Karpas-422 (cell line): ENCODE measurements around the gene PYHIN1. TPM values are rescaled to one million over a fixed set of nuclear protein-coding genes. Genes with fewer than 3 reads are reported as not detected.
A peak's percentile ranks its signal among the peaks of the same experiment; 100 is the strongest.
"Not testable (repeated sequence)": the region's sequence is repeated elsewhere in the genome, so short reads cannot be mapped to it uniquely, and the experiment has no call there.

Experiments used
- DNase-seq: peaks from one replicate; pipeline ENCODE4 v3.0.0-alpha.2; 2015
- H2AFZ ChIP-seq: fragments of 200-600 bp; sonication (generic); 2 replicates; pipeline ENCODE4 v1.6.1; 2014; ENCODE audit warnings: antibody characterized with exemption, low read length, mixed read lengths
- H3K27ac ChIP-seq: fragments of 200-600 bp; sonication (generic); 2 replicates; pipeline ENCODE4 v1.5.1; 2014; ENCODE audit warnings: mild to moderate bottlenecking, low read length, moderate library complexity
- H3K27me3 ChIP-seq: fragments of 200-600 bp; sonication (generic); 2 replicates; pipeline ENCODE4 v1.6.1; 2014; ENCODE audit warnings: low read length, mixed read lengths
- H3K36me3 ChIP-seq: fragments of 200-600 bp; sonication (generic); 2 replicates; pipeline ENCODE4 v1.6.1; 2014; ENCODE audit warnings: low read length, mixed read lengths; ENCODE audit not compliant: insufficient read depth
- H3K4me1 ChIP-seq: fragments of 200-600 bp; sonication (generic); 2 replicates; pipeline ENCODE4 v1.6.1; 2014; ENCODE audit warnings: mild to moderate bottlenecking, low read length, mixed read lengths
- H3K4me2 ChIP-seq: fragments of 200-600 bp; sonication (generic); 2 replicates; pipeline ENCODE4 v1.6.1; 2014; ENCODE audit warnings: low read length, low read depth, mild to moderate bottlenecking; ENCODE audit not compliant: poor library complexity, severe bottlenecking
- H3K4me3 ChIP-seq: fragments of 200-600 bp; sonication (generic); 2 replicates; pipeline ENCODE4 v1.5.1; 2014; ENCODE audit warnings: mild to moderate bottlenecking, antibody characterized with exemption, low read length, mixed read lengths
- H3K79me2 ChIP-seq: fragments of 200-600 bp; sonication (generic); 2 replicates; pipeline ENCODE4 v1.6.1; 2014; ENCODE audit warnings: mild to moderate bottlenecking, low read length, mixed read lengths
- H3K9ac ChIP-seq: fragments of 200-600 bp; sonication (generic); 2 replicates; pipeline ENCODE4 v1.6.0; 2014; ENCODE audit warnings: low read length
- H3K9me2 ChIP-seq: fragments of 200-600 bp; sonication (generic), shearing (Covaris generic); replicated peaks from 2 replicates; pipeline ENCODE4 v1.6.0; 2014; ENCODE audit warnings: mild to moderate bottlenecking, low read length, moderate library complexity; ENCODE audit not compliant: insufficient read depth
- H3K9me3 ChIP-seq: fragments of 300-700, 200-600 bp; sonication (generic); 2 replicates; pipeline ENCODE4 v1.6.1; 2014; ENCODE audit warnings: low read length, mixed read lengths
- H4K20me1 ChIP-seq: fragments of 200-600 bp; sonication (generic); 2 replicates; pipeline ENCODE4 v1.6.1; 2014; ENCODE audit warnings: mild to moderate bottlenecking, antibody characterized with exemption, low read length, low read depth; ENCODE audit not compliant: insufficient read depth
- total RNA-seq: library from RNA; depleted of rRNA; stranded (reverse); fragments of >200 nt; shearing (Covaris generic); gene quantifications from 2 replicates; pipeline ENCODE4 v1.2.3, GENCODE V29; 2014; ENCODE audit warnings: low replicate concordance

PYHIN1 gene
- total RNA-seq, 1 experiment from 2014 or later = not detected

DNA sequence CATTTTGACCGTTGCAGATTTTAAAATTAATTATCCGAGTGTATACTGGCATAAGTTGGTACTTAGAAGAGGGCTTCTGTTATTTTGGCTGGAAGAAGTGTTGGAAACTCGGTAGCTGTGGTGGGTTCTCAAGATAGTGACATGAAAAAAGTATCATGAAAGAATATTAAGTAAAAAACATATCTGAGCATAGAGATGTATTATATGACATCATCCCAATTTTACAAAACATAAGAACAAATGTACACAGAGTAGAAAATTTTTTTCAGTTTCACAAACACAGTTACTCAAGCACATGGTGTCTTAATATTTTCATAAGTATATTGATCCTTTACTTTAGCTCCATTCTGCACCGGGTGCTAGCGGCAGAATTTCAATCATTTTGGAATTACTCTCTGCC is 79.0 kb downstream of the PYHIN1 start:
- H3K27me3 ChIP-seq = no peaks in the 10 kb centered on the region
- peak overlapping the region; percentile 66 for H3K4me3 ChIP-seq
- peak overlapping the region; percentile 57; the same call in 1 of the 2 replicates for H2AFZ ChIP-seq
- H3K4me1 ChIP-seq = peaks cover 24% of the 10 kb centered on the region
- H3K79me2 ChIP-seq = peaks cover 3% of the 10 kb centered on the region; the same call in 1 of the 2 replicates
- H3K4me2 ChIP-seq = peak overlapping the region; percentile 66
- no peaks in the 10 kb centered on the region for H4K20me1 ChIP-seq
- no peaks in the 10 kb centered on the region for H3K9me3 ChIP-seq
- DNase-seq = no peak
- no peaks in the 10 kb centered on the region for H3K9me2 ChIP-seq
- peak overlapping the region; percentile 50 for H3K27ac ChIP-seq
- no peaks in the 10 kb centered on the region for H3K36me3 ChIP-seq
- H3K9ac ChIP-seq = peak overlapping the region; percentile 57

DNA sequence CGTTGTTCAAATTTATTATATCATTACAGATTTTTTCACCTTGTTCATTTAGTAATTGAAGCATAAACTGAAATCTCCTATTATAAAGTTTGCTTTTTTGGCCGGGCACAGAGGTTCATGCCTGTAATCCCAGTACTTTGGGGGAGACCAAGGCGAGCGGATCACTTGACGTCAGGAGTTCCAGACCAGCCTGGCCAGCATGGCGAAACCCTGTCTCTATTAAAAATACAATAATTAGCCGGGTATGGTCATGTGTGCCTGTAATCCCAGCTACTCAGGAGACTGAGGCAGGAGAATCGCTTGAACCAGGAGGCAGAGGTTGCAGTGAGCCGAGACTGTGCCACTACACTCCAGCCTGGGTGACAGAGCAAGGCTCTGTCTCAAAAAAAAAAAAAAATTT is 79.6 kb downstream of the PYHIN1 start:
- H3K27me3 ChIP-seq, H2AFZ ChIP-seq, H3K79me2 ChIP-seq, H4K20me1 ChIP-seq, H3K9me3 ChIP-seq, H3K36me3 ChIP-seq, H3K9me2 ChIP-seq, DNase-seq: not testable (repeated sequence)
- Histone ChIP-seq H3K4me2 (peak overlapping the region; percentile 66), H3K9ac (peak overlapping the region; percentile 57), H3K27ac (peak overlapping the region; percentile 50), H3K4me1 (peaks cover 24% of the 10 kb centered on the region), H3K4me3 (peak overlapping the region; percentile 66)

DNA sequence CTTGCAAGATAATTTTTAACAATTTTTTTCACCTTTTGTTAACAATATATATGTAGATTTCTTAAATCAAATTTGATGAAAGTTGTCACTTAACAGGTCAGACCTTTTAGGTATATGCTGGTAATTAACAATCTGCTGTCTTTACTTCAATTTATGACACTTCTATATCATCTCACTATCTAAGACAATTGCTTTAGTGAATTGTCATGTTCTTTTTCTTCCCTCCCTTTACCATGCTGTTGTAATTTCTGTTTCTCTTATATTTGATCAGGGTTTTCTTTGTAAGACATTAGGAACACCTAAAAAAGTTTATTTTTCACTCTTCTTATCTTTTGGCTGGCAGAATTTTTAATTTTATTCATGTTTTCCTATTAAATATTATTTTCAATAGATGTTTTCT is 80.4 kb downstream of the PYHIN1 start:
- H3K36me3 ChIP-seq = no peaks in the 10 kb centered on the region
- peaks cover 3% of the 10 kb centered on the region; the same call in 1 of the 2 replicates for H3K79me2 ChIP-seq
- H3K27ac ChIP-seq = peak overlapping the region; percentile 24; the same call in 1 of the 2 replicates
- H3K9me2 ChIP-seq = no peaks in the 10 kb centered on the region
- peaks cover 24% of the 10 kb centered on the region for H3K4me1 ChIP-seq
- H3K9ac ChIP-seq = peak overlapping the region; percentile 34; the same call in 1 of the 2 replicates
- no peaks in the 10 kb centered on the region for H3K9me3 ChIP-seq
- H2AFZ ChIP-seq = no peak overlapping the region
- H4K20me1 ChIP-seq = no peaks in the 10 kb centered on the region
- peak overlapping the region; percentile 66 for H3K4me2 ChIP-seq
- H3K27me3 ChIP-seq = no peaks in the 10 kb centered on the region
- peak overlapping the region; percentile 27; the same call in 1 of the 2 replicates for H3K4me3 ChIP-seq
- DNase-seq = no peak

DNA sequence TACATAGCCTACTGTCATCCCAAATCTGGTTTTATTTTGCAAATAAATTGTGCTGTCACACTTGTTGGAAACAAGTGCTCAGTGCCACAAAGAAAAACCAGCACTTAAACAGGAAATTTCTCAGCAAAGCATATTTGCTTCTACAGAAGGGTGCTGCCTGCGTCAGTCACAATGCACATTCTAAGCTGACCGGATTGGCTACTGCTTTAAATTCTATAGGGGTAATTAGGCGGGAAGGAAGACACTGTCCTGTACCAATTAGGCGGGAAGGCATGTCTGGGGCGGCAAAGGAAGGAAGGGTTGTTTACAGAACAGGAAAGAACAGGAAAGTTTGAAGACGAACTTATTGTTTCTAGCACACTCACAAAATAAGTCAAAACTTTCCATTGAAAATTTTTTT is 81.1 kb downstream of the PYHIN1 start:
- Histone ChIP-seq H3K79me2 (peaks cover 3% of the 10 kb centered on the region; the same call in 1 of the 2 replicates), H3K4me2 (peak overlapping the region; percentile 66), H3K4me1 (peaks cover 24% of the 10 kb centered on the region), H3K27ac (peak overlapping the region; percentile 24; the same call in 1 of the 2 replicates), H3K9me2 (no peaks in the 10 kb centered on the region), H2AFZ (no peak overlapping the region), H3K9ac (peak overlapping the region; percentile 17; the same call in 1 of the 2 replicates), H3K9me3 (no peaks in the 10 kb centered on the region), H3K4me3 (peak overlapping the region; percentile 24; the same call in 1 of the 2 replicates), H3K27me3 (no peaks in the 10 kb centered on the region), H3K36me3 (no peaks in the 10 kb centered on the region), H4K20me1 (no peaks in the 10 kb centered on the region)
- DNase-seq = peak; percentile 49

DNA sequence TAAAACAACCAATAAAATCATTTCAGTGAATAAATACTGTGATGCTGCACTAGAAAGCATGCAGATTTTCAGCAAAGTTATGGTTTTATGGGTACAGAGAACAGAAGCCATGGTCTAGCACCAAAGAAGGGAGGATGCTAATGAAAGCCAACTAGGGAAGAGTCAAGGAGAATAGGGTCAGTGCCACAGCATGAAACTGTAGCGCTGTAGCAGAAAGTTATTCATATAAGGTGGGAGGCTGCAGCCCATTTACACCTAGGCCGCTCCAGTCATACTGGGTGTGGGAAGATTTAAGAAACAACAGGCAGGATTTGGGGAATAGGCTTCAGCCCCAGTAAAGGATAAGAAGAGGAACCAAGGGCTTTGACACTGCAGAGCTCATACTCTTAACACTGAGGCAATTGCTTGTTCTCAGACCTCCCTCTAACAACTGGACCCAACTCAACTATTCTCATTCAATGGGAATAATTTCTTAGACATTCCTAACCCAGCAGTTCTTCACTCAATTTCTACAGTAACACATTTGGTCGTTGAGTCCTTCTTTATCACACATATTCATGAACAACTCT is 82.7 kb downstream of the PYHIN1 start:
- no peaks in the 10 kb centered on the region for H3K9me2 ChIP-seq
- no peak for DNase-seq
- H3K36me3 ChIP-seq = no peaks in the 10 kb centered on the region
- H3K27ac ChIP-seq = no peak overlapping the region
- no peak overlapping the region for H3K4me3 ChIP-seq
- H3K4me2 ChIP-seq = no peak overlapping the region
- no peaks in the 10 kb centered on the region for H3K27me3 ChIP-seq
- peaks cover 22% of the 10 kb centered on the region for H3K4me1 ChIP-seq
- H3K79me2 ChIP-seq = peaks cover 3% of the 10 kb centered on the region; the same call in 1 of the 2 replicates
- H3K9ac ChIP-seq = no peak overlapping the region
- no peak overlapping the region for H2AFZ ChIP-seq
- no peaks in the 10 kb centered on the region for H3K9me3 ChIP-seq
- H4K20me1 ChIP-seq = no peaks in the 10 kb centered on the region

DNA sequence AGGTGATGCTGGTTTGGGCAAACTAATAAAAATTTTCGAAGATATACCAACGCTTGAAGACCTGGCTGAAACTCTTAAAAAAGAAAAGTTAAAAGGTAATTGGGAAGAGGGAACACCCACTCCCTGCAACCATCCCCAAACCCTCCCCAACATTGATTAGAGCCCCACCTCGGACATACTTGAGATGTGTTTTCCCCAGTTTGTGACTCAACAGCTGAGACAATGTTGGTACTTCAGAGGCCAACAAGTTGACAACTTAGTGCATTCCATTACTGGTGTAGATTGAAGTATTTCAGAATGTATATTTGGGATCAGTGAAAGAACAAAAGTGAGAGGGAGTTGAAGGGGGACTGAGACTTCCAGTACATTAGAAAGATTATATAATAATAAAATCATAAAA is 83.5 kb downstream of the PYHIN1 start:
- H3K9ac ChIP-seq = no peak overlapping the region
- H3K36me3 ChIP-seq = no peaks in the 10 kb centered on the region
- no peaks in the 10 kb centered on the region for H4K20me1 ChIP-seq
- H3K27ac ChIP-seq = no peak overlapping the region
- no peak overlapping the region for H3K4me2 ChIP-seq
- H3K4me3 ChIP-seq = no peak overlapping the region
- peaks cover 14% of the 10 kb centered on the region for H3K4me1 ChIP-seq
- peaks cover 3% of the 10 kb centered on the region; the same call in 1 of the 2 replicates for H3K79me2 ChIP-seq
- no peaks in the 10 kb centered on the region for H3K9me3 ChIP-seq
- H3K9me2 ChIP-seq = no peaks in the 10 kb centered on the region
- no peaks in the 10 kb centered on the region for H3K27me3 ChIP-seq
- H2AFZ ChIP-seq = no peak overlapping the region
- DNase-seq = no peak

DNA sequence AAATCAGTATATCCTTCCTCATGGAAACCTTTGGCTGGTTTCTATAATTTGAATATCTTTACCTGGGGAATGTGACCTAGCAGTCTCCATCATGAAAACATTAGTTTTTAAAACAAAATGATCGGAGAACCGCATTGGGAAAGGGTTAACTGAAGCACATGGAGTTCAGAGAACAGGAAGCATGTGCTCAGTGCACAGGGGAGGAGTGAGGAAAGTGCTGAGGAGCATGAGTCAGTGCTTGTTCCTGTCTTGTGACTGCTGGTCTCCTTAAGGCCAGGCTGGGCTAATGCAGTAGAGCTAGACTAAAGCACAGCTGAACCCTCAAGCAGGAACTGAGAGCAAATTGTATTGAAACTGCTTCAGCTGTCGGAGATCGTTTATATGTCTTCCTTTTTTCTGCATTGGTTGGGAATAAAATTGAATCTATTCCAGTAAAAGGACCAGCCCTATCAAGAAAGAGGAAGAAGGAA is 84.1 kb downstream of the PYHIN1 start:
- Histone ChIP-seq H3K27ac (no peak overlapping the region), H3K9me3 (no peaks in the 10 kb centered on the region), H3K4me3 (no peak overlapping the region), H3K36me3 (no peaks in the 10 kb centered on the region), H4K20me1 (no peaks in the 10 kb centered on the region), H3K27me3 (no peaks in the 10 kb centered on the region), H3K9me2 (no peaks in the 10 kb centered on the region), H3K9ac (no peak overlapping the region), H2AFZ (no peak overlapping the region), H3K79me2 (peaks cover 3% of the 10 kb centered on the region; the same call in 1 of the 2 replicates), H3K4me1 (peaks cover 14% of the 10 kb centered on the region), H3K4me2 (no peak overlapping the region)
- DNase-seq = no peak

DNA sequence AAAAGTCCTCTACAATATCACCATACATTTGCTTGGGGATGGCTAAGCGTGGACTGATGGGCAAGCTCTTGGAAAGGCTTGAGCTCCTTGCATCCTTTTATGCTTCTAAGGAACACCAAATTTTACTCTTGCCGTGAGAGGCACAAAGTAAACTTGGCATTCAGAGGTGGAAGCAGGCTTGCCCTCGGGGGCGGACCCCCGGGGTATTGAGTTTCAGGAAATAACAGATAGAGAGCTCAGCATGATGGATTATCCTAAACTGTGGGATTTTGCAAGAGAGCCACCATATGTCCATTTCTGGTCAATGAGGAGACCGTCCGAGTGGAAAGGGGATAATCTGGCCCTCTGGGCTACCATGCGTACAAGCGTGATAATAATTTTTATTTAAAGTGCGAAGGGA is 92.4 kb downstream of the PYHIN1 start:
- H3K4me1 ChIP-seq = no peaks in the 10 kb centered on the region
- H3K79me2 ChIP-seq = peaks cover 3% of the 10 kb centered on the region; the same call in 1 of the 2 replicates
- H3K9ac ChIP-seq = no peak overlapping the region
- H3K9me2 ChIP-seq = no peaks in the 10 kb centered on the region
- no peak overlapping the region for H3K4me3 ChIP-seq
- no peaks in the 10 kb centered on the region for H3K27me3 ChIP-seq
- no peak for DNase-seq
- H3K27ac ChIP-seq = no peak overlapping the region
- H3K4me2 ChIP-seq = no peak overlapping the region
- no peak overlapping the region for H2AFZ ChIP-seq
- H3K9me3 ChIP-seq = no peaks in the 10 kb centered on the region
- H3K36me3 ChIP-seq = 0 out of 2 replicates have a peak, but pooled peaks cover 3% of the 10 kb centered on the region
- H4K20me1 ChIP-seq = no peaks in the 10 kb centered on the region
